NCI-H446 (cell line): ENCODE results near the gene PRLR.

Source experiments
- DNase-seq, 2 experiments: peaks; one replicate each; lab custom pipeline; 2025; lab: John Stamatoyannopoulos, UW

Gene PRLR

DNA sequence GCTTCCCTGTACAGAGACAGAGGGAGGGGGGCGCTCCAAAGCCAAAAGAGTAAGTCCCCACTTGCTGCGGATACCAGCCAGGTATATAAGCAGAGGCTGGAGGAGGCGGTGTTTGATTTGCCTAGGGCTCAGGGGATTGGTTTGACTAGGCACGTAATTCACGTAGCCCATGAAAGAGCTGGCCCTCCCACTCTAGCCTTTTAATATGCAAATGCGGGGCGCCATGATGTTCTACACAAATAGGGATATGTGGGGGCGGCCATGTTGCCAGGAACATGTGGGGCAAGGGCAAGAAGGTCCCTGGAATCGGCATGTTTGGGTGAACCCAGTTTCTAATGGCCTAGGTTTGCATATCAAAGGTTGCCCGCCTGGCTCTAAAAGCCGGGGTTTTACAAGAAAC, 3.3 kb upstream of the PRLR start:
- no peak for DNase-seq

- no peak for DNase-seq
These were observed 2.8 kb upstream of the PRLR start for GRCh38 chr5:35233121-35233520.

- no peak for DNase-seq
These were observed 1.8 kb upstream of the PRLR start for GRCh38 chr5:35232124-35232523.

DNA sequence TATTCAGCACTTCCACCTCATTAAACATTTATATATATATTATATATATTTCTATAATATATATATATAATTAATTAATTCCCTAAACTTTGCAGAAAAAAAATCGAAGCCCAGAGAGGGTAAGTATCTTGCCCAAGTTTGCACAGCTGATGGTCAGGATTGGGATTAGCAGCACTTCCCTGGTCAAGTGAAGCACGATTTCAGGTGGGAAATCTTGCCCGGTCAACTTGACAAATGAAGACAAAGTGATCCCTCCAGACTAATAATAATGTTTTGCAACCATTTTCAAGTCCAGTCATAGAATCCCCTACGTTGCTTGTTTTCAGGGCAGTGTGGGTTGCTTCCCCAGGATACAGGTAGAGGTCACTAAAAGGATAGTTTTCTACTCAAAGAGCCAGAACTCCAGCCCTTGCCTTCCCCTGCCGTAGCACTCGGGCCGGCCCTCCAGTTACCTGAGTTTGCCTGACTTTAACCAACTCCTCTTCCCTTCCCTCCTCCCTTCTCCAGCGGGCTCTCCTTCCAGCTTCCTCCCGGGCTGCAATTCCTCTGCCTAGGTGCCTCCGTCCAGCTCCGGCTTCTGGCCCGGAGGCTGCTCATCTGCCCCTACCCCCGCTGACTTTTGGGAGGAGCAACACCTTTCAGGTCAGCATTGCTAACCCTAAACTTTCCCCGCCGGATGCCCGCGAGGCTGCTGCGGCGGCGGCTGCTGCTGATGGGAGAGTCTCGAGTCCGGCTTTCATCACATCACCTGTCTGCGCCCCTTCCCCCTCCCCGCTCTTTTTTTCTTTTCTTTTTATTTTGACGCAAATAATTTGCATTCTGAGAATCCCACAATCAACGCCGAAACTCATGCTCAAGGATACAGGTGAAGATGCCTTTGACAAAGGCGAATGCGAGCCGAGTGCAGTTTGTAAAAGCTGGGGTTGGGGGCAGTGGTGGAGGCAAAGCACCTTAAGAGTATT, 930 bp downstream of the PRLR start:
- DNase-seq: peak in 1 of 2 experiments; percentile 66

DNA sequence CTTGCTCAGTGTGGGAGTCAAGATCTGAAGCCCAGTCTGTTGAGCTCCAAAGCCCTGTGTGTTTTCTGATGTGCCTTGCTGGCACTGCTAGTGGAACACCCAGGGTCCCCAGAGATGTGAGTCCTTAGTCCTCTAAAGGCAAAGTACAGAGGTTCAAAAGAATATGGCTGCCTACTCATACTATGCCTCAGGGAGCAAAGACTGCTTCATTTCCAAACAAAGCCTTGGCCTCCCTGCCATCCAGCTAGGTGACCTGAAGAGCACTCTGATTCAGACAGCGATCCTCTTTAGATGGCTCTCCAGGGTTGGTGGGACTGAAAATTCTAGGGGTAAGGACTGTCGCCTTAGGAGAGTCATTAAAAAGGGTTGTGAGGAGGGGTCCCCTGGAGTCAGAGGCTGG, 2.0 kb downstream of the PRLR start:
- no peak for DNase-seq

DNA sequence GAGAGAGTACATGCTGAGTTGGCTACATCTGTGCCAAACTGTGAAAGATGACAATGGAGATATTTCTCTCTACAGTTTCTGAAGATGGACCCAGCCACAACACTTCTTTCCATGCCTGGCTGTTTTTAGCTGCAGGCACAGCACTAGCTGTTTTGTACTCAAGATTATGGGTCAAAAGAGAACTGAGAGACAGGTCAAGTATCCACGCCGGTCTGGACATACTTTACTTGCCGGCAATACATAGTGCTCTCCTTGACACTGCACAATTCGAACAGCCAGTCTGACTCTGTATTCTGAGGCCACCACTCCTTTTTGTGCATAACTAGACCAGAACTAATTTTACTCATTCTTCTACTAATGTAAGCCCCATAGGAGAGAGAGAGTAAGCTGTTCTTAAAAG, 2.6 kb downstream of the PRLR start:
- DNase-seq: no peak

- no peak for DNase-seq
These were observed 6.4 kb downstream of the PRLR start for GRCh38 chr5:35223787-35224395.

- no peak for DNase-seq
These were observed 9.3 kb downstream of the PRLR start for GRCh38 chr5:35220967-35221366.

DNA sequence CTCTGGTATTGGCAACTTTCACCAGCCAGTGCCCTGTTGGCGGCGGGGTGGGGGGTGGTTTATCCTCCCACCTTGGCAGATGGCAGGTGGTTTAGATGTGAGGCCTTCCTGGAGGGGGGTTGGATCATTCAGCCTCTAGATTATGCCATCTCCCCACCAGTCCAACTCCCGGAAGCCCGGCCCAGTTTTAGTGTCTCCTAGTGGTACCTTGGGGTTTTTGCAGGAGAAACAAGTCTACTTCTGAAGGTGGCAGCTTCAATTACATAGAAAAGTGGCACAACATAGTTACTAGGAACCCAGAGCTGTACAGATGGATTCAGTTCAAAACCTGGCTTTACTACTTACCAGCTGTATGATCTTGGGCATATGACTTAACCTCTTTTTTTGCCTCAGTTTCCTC, 11.3 kb downstream of the PRLR start:
- DNase-seq: no peak

DNA sequence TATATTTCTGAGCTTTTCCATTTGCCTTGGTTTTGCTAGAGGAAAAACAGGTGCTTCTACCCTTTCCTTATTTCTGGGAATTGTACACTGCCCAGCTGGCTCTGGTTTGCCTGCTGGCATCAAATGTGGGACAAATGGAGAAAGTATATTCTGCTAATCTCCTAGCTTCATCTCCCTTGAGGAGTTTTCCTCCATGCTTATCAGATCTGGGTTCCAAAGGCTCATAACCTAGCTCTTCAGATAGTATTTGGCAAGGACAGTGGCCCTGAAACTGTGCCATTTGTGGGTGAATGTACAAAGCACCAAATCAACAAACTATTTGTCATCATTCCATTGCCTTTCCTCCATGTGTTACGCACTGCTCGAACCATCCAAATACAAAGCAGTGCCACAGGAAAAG, 16.2 kb downstream of the PRLR start:
- DNase-seq: no peak

- no peak for DNase-seq
These were observed 16.7 kb downstream of the PRLR start for GRCh38 chr5:35213608-35214007.

DNA sequence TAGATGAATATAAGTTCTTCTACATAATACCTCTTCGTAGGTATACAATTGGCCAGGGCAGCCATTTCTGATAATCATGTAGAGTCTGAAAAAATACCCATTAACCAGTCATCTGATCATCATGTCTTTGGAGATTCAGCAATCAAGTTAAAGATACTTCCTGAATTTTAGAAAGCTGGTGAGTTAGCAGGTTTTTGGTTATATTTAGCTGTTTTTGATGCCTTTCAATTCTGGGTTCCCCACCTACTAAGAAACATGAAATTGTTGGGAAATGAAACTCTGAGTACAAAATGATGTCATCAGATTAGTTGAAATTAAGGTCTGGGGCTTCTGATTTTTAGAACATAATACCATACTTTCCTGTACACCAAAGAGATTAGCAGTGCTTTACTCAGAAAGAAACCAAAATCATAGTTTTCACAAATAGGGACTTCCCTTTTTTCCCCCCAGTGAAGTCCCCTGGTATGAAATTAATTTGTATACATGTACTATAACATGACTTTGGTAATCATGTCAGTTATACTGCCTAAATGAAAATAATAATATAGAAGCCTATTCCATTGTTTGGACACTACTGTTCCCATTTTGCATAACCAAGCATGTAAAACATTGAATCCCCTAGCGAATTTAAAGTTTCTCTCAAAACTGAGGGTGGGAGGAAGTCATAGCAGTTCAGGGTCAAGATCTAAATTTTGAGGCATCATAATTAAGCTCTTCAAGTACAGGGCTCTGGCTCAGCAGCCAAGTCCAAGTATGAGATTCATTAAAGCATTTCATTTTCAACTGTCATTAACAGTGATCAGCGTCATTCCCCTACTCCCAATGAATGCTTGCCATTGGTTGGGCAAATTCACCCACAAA, 17.9 kb downstream of the PRLR start:
- no peak for DNase-seq

DNA sequence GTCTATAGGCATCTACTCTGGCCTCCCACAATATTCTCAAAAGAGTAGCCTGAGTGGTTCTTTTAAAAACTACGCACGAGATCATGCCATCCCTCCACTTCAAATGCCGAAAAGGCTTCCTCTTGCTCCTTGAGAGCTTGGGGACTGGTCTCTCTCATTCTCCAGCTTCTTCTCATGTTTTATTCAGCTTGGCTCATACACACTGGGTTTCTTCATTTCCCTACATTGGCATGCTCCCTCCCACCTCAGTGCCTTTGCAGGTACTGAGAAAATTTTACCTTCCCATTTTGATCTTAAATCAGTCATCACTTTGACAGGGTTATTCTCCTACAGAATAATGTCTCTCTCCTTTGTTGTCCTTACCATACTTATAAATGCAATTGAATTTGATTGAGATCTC, 20.4 kb downstream of the PRLR start:
- no peak for DNase-seq

- no peak for DNase-seq
These were observed 24.7 kb downstream of the PRLR start for GRCh38 chr5:35205606-35206005.

DNA sequence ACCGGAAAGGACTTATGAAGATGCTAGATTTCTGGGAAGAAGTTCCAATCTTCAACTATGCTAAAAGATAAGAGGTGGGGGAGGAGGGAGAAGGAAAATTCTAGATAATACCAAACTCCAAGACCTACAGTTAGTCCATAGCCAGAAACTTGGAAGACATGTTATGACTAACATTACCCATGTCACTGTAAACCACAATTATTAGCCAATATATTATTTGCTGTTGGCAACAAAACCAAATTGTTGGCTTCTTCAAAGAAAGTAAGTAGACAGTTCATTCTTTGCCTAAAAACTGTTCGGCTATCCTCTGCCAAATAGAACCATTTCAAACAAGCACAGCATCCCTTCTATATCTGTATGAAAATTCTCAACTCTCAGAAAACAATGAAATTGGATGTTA, 25.1 kb downstream of the PRLR start:
- peak in 1 of 2 experiments; percentile 26 for DNase-seq

- no peak for DNase-seq
These were observed 26.9 kb downstream of the PRLR start for GRCh38 chr5:35203403-35203802.

DNA sequence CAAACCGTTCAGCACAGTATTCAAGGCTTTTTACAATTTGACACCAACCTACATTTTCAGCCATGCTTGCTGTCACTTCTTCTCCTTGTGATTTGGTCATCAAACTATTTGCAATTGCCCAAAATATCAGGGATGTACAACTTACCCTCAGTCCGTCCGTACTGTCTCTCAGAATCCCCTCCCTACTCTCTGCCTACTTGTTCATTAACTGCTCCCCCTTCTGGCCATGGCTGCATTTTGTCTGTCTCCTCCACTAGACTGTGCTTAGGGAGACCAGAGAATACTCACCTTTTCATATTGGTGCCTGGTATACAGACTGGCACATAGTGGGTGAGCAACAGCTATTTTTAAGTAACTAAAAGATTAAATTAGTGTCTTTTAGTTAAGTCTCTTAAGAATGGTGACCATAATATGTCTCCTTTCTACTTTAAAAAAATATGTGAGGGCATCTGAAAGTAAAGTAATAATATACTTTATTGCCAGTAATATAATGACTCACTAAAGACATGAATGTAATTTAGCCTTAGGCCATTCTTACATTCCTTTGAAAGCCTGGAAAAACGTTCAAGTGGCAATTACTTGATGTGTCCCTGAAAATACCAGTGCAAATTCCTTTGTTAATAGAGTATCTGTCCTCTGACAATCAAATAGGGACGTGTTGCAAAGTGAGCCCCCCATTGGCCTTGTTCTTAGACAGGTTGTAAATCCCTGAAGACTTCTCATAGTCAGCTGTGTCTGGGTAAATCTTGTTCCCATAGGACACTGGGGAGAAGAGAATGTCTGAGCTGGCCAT, 27.8 kb downstream of the PRLR start:
- peak; percentile 40 to 67 for DNase-seq

GRCh38 chr5:35201291-35201690, 29.0 kb downstream of the PRLR start:
- no peak for DNase-seq

- DNase-seq: no peak
These were observed 30.4 kb downstream of the PRLR start for GRCh38 chr5:35199886-35200285.

GRCh38 chr5:35198686-35199085, 31.6 kb downstream of the PRLR start:
- DNase-seq: peak in 1 of 2 experiments; percentile 37

GRCh38 chr5:35198075-35198474, 32.2 kb downstream of the PRLR start:
- DNase-seq: peak; percentile 91 to 94

DNA sequence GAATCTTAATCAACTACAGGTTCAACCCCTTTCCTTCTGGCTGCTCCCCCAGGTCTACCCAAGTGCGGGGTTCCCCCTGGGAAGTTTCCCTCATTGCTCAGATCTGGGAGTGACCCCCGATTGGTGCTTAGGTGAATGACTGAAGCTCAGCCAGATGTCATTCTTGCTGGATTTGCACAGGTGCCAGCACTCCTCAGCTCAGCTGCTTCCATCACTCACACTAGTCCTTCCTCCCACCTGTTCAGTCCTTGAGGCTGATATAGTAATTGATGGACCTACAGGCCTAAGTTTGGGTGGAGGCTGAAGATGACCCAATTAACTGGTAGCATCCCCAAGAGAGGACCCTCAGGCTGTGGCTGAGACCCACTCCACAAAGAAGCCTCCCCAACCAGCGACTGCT, 32.9 kb downstream of the PRLR start:
- DNase-seq: no peak
